ENCODE measurements around the gene VPREB1.
"Not testable (repeated sequence)": the region's sequence is repeated elsewhere in the genome, so short reads cannot be mapped to it uniquely, and the experiment has no call there.

GRCh38 chr22:22293436-22293835 lies 48.9 kb downstream of the VPREB1 start:
- TF ChIP-seq POLR2A (IDR thresholded peaks at IDR 0.05; ENCODE audit: low read depth, low read length); TAF1 (IDR thresholded peaks at IDR 0.05; ENCODE audit: borderline replicate concordance, low read depth, low read length); POLR2AphosphoS5 (IDR thresholded peaks at IDR 0.05; ENCODE audit: low read depth, low read length): not testable (repeated sequence)
